GM20431 (cell line): ENCODE results near the gene SEC16B.
"Not testable (repeated sequence)": the region's sequence is repeated elsewhere in the genome, so short reads cannot be mapped to it uniquely, and the experiment has no call there.

Experiments
- in situ Hi-C: fragments of 300-500 bp; cut with MseI, MboI; formaldehyde crosslinking; loops from one replicate; pipeline ENCODE4 v1.15.0; 2020; ENCODE audit warnings: low sequenced_read_pairs; ENCODE audit not compliant: unreplicated experiment

SEC16B gene, protein sequence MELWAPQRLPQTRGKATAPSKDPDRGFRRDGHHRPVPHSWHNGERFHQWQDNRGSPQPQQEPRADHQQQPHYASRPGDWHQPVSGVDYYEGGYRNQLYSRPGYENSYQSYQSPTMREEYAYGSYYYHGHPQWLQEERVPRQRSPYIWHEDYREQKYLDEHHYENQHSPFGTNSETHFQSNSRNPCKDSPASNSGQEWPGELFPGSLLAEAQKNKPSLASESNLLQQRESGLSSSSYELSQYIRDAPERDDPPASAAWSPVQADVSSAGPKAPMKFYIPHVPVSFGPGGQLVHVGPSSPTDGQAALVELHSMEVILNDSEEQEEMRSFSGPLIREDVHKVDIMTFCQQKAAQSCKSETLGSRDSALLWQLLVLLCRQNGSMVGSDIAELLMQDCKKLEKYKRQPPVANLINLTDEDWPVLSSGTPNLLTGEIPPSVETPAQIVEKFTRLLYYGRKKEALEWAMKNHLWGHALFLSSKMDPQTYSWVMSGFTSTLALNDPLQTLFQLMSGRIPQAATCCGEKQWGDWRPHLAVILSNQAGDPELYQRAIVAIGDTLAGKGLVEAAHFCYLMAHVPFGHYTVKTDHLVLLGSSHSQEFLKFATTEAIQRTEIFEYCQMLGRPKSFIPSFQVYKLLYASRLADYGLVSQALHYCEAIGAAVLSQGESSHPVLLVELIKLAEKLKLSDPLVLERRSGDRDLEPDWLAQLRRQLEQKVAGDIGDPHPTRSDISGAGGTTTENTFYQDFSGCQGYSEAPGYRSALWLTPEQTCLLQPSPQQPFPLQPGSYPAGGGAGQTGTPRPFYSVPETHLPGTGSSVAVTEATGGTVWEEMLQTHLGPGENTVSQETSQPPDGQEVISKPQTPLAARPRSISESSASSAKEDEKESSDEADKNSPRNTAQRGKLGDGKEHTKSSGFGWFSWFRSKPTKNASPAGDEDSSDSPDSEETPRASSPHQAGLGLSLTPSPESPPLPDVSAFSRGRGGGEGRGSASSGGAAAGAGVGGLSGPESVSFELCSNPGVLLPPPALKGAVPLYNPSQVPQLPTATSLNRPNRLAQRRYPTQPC

DNA sequence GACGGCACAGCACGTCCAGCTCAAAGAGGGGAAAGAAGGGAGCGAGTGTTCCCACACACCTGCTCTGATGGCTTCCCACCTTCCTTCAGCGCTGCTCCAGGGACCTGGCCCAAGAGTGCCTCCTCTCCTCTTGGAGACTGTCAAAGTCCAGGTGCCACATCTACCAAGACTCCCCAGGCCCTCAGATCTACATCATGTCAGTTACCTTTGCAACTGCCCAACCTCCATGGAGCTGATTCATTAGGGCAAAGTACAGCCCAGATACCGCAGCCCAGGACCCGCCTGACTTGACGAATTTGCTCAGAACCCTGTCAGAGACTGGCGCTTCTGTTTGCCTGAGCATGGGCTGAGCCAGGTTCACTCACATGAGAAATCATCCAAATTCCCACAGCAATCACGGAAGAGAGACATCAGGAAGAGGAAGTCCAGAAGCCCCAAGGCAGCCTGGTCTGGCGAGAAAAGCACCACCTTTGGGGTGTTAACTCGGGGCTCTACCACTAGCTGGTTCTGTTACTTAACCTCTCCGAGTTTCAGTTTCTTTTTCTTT is at the start of gene SEC16B:
SEC16B (minus strand) TSS at position 234 of the 547 bp plus-strand sequence. CDS start 2,077 bp downstream, outside the sequence.
- in situ Hi-C loops, result no loop called here

DNA sequence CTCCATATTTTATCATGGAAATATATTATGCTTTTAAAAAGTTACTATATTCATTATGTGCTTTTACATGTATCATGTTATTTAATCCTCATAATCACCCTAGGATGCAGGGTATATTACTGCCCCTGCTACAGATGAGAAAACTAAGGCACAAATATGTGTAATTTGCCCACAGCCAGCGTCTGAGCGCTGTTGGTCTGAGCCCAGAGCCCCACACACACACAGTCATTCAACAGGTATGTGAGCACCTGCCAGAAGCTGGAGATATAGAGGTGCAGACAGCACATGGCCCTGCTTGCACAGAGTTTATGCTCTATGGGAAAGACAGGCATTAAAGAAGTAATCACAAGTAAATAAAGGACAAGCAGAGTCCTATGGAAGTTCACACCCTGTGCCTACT is 49.8 kb upstream of the SEC16B start:
- in situ Hi-C loops, result no loop called here

DNA sequence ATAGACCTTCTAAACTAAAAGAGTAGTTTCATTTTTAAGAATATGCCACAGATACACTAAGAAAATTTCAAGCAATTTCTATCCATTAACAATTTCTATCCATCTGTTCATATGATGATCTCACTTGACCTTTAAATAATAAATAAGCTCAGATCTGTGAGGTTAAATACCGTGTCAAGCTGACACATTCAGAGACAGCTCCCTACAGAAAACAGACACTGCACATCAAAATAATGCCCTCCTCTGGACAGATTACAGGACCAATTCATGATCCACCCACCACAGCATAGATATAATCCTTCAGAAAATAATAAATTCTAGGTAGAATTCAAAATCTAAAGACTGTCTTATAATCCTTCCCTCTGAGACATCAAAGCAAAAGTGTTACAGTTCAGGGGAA is 49.4 kb upstream of the SEC16B start:
- in situ Hi-C loops, result no loop called here

DNA sequence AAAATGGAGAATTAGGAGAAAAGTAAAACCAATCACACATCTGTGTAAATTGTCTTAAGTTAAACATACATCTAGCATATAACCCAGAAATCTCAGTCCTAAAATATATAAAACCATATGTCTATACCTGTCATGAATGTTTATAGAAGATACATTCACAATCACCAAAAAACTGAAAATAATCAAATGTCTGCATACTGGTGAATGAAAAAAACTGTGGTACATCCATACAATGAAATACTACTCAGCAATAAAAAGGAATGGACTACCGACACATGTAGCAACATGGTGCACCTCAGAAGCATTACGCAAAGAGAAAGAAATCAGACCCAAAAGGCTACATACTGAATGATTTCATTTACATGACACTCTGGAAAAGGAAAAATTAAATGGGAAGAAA is 47.7 kb upstream of the SEC16B start:
- in situ Hi-C loops, result no loop called here

DNA sequence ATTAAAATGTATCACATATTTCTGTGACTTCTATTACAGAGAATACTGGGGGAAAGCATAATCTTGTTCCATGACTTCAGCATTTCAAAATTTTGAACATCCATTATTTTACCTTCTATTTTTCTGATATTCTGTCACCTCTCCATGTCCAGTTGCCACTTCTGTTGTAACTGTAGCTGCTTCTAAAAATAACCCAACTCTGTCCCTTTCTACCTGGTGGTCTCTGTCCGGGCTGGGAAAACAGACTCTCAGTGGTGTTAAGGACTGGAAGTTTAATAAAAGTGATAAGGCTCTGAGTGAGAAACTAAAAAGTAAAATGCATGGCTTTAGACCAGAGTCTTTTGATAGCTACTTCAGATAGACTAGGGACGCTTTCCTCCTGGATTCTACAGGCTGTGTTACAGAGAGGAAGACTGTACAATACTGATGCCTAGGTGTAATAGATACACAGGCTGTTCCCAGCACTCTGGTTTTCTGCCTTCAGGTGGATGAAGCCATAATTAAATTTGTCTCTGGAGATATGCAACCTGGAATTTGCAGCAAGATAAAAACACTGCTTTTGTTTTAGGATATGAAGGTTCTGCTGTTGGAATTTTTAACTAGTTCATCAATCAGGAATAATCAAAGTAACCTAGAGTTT is 42.1 kb upstream of the SEC16B start:
- in situ Hi-C loops, result no loop called here

DNA sequence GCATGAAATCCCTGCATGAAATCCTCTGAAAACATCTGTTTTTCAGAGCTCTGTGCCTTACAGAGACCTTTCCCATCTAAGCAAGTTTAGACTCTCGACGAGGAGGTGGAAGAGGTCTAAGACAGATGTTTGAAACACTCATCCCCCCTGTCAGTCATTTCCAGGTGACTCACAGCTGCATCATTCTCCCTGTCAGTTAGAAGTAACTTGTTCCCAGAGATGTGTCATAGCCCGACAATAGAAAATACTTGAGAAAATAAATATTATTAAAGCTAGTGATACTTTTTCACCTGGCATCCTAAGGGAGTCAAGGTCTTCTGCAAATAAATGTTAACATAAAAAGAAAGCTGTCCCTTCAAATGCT is 41.6 kb upstream of the SEC16B start:
- in situ Hi-C loops, result no loop called here

DNA sequence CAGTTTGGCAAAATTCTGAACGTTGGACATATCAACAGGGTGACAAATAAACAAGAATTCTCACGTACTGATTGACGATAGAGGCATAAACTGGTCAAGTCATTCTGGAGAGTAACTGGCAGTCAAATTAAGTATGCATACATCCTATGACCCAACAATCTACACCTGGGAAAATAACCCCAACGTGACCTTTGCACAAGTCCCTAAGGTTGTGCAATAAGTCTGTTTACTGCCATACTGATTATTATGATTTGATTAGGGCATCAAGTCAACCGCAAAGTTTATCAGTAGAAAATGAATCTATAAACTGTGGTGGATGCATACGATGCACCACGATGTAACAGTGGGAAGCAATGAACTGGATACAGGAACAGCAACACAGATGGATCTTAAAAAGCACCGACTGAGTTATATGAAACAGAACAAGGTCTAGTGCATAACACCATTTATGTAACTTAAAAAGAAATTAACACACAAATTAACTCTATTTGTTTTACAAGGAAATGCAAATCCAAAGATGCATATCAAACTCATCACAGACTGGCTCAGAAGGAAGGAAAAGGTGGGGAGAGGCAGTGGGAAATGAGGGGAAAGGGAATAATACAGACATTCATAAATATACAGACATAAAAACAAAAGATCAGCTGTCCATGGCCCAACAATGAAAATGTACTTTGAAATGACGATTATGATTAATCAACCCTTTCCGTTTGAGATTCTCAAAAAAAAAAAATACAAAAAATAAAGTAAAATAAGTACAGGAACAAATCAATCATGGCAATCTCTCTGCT is 41.0 kb upstream of the SEC16B start:
- in situ Hi-C loops, result no loop called here

DNA sequence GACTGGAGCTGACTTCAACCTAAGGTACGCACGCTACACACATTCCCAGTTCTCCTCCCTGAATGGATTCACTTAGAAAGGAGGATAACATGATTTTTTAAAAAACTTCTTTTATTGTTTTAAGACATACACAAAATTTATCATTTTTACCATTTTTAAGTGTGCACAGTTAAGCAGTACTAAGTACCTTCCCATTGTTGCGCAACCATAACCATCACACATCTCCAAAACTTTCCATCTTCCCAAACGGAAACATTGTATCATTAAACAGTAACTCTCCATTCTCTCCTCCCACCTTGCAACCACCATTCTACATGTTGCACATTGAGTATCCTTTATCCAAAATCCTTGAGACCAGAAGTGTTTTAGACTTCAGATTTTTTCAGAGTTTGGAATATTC is 36.2 kb upstream of the SEC16B start:
- in situ Hi-C loops, result no loop called here

DNA sequence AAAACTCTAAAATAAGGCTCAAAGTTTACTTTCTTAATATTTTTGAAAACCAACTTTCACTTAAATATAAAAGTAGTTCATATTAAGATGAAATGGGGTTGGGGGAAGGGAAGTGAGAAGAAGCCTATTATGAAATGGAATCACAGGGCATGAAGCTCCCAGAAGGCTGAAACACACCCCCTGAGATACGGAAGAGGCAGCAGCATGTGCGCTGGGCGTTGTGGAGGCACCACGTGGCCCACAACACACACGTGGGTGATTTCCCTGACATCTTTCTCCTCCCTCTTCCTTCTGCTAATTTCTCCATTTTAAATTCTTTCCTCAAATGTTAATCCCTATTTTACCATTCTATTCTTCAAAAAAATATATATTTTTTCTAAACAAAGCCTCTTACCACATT is 35.6 kb upstream of the SEC16B start:
- in situ Hi-C loops, result no loop called here

DNA sequence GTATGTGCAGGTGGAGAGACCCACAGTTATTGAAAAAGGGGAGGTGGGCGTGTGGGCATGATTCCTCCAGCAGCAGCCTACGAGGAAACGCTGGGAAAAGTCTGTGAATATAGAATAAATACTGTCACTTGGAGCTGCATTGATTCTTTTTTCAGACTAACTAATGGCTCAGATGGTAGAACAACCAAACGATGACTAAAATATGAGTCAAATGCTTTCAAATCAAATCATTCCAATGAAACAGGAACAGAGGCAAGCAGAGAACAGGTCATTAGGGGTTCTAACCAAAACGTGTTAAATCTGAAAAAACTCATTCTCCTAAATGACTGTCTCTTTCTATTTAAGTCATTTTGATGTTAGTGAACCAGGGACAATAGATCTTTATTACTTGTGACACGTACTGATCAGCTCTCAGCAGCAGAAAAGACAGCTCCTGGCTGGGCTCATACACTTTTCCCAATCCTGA is 35.1 kb upstream of the SEC16B start:
- in situ Hi-C loops, result no loop called here

DNA sequence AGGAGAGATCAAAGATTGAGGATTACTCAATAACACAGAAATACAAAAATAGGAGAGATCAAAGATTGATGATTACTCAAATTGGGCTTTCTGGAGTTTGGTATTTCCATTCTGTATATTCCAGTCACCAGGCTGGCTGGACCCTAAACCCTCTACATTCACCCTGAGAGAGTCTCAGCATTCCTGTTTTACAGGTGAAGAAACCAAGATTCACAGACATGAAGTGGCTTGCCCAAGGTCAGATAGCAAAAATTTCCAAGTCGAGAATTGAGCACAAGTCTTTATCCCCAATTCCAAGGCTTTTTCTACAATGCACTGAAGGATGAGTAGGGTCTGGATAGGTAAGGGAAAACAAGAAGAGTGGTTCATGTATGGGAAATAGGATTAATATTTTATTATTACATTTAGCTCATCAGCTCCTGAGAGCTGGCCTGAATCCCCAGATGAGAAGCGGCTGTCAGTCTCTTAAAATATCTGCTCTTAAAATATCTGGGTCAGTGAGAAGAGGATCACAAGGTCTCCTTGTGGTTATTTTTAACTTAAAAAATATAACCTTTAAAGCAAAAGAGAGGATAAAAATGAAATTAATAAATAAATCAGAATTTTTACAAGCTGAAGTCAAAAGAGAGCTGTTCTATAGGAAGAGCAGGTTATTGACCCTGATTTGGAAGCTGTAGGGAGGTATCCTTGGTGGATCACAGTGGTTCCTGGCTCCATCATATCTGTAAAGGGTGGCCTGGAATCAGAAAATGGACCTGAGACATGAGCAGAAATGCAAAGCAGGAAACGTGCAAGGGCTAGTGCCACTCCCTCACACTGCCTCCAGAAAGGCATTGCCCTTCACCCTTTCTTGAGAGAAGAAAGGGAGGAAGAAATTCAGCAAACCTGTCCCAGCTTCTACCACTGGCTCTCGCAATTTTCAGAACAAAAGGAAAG is 29.1 kb upstream of the SEC16B start:
- in situ Hi-C loops, result no loop called here

DNA sequence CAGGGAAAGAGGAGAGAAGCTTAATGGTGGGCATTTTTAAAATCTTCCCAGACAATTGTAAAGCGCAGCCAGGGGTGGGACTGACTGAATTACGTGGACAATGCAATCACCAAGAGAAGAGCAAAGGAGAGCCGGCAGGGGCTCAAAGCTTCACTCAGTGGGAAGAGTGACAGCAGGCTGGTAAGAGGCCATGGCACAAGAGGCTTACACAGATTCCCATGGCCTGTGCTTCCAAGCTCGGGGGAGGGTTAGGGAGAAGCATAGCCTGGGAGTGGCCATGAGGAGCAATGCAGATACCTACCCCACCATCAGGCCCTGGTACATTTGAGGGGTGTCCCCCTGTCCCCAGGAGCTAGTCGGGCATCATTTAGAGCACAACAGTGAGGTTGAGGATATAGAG is 27.1 kb upstream of the SEC16B start:
- in situ Hi-C loops, result no loop called here

DNA sequence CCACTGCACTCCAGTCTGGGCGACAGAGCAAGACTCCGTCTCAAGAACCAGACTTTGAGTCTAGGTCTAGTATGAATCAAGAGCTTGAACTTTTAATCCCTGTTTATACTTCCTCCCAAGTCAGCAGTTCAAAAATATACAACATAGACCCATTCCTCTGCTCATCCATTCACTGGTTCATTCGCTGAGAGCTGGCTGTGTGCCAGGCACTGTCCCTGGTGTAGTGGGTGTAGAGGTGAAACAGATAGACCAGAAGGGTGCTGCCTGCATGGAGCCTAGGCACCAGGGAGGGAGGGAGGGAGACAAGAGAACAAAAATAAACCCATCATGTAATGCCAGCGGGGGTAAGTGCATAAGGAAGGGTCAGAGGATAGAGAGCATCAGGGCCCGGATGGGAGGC is 25.5 kb upstream of the SEC16B start:
- in situ Hi-C loops, result no loop called here

DNA sequence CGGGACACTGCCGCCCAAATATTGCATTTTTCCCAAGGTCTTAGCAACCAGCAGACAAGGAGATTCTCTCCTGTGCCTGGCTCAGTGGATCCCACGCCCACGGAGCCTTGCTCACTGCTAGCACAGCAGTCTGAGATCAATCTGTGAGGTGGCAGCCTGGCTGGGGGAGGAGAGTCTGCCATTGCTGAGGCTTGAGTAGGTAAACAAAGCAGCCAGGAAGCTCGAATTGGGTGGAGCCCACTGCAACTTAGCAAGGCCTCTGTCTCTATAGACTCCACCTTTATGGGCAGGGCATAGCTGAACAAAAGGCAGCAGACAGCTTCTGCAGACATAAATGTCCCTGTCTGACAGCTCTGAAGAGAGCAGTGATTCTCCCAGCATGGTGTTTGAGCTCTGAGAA is 16.4 kb upstream of the SEC16B start:
- in situ Hi-C loops, result not testable (repeated sequence)

DNA sequence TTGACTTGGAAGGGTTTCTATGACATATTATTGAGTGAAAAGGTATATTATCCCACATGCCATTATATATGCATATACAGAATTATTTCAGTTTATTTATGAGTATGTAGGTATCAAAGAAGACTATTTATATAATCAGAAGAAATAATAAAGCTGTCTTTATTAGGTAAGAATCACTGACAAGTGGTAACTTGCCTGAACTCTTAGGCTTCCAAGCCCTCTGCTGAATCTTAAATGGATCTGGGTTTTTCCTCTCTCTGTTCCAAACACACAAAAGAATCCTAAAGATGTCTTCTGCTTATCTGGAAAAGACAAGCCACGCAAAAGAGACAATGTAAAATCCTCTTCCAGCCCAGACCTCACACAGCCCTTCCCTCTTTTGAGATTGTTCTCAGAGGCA is 14.9 kb upstream of the SEC16B start:
- in situ Hi-C loops, result no loop called here

DNA sequence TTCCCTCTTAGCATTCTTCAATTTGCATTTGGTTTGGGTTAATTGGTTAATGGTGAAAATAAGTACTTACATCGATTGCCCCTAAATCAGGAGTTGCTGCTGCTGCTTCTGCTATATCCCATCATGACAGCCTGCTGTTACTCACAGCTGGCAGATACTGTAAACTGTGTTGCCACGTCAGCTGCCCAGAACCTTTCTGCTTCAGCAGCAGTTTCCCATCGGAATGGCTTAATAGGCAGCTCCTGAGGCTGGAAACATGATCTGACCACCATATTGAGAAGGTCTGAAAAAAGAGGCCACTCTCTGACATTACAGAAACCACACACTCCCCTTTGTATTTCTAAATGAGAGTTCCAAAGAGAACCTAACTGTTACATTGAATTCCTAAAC is 14.3 kb upstream of the SEC16B start:
- in situ Hi-C loops, result no loop called here

DNA sequence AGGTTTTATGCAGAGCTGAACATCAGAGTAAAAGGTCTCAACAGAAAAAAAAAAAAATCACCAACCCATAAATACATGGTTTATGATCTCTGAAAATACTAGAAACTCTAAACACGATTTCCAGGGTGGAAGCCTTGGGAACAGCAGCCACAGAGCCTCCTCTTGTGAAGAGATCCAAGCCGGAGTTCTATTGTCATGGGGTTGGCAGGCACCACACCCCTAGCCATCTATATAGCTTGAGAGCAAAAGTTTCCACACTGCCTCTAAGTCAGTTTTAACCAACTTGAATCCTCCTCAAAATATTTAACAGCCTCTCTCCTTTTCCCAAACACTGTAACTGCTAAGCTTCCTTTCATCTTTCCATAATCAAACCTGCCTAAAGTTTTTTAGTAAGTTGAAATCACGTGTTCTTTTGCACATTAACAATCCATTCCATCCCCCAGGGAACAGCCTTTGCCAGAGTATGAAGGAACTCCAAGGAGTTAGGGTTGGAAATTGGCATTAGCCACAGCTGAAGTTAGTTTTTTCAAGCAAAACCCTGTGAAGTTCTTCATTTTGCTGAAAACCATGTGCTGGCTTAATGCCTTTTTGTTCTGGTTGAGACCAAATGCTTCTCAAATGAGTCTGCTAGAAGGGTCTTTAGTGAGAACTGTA is 13.8 kb upstream of the SEC16B start:
- in situ Hi-C loops, result no loop called here

DNA sequence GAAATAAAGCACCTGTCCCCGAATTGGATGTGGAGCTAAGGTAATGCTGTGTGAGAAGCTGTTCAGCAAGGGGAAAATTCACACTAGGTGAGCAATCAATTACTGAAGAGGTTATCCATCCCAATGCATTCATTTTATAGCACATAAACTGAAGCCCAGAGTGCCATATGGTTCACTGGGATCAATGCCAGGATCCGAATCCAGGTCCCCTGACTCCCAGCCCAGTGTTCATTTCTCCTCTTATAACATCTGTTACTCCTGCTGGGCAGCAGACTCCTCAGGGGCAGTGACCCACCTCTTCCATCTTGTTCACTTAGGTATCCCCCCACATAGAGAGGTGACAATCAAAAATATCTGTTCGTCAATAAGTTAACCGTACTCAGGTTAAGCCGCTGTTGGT is 13.2 kb upstream of the SEC16B start:
- in situ Hi-C loops, result no loop called here
